ENCODE data around the gene KRT75. TPM values are rescaled to one million over a fixed set of nuclear protein-coding genes. Genes with fewer than 3 reads are reported as not detected.
"Not testable (repeated sequence)": the region's sequence is repeated elsewhere in the genome, so short reads cannot be mapped to it uniquely, and the experiment has no call there.

The KRT75 gene
- polyA plus RNA-seq, 2 donors: 0.08 to 0.19 TPM

DNA sequence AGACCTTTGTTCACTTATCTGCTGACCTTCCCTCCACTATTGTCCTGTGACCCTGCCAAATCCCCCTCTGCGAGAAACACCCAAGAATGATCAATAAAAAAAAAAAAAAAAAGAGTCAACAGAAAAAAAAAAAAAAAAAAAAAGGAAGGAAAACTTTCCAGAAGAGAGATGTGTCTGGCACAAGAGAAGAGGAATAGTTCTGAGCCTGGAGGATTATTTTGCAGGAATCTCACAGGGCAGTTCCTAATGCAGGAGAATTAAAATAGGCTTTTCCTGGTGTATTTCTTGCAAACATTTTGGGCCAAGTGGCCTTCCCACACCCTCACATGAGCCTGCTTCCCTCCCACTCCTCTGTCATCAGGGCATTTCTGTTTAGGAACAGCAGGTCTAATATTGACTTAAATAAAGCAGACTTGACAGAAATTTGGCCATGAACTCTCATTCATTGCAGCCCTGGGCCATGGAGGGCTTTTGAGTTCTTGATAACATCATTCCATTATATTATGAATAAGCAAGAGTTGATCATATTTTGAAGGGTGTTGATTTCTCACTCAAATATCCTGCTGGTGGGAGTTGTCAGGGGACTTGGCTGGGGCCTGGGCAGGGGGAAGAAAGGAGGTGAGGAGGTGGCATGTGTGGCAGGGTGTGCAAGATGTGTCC is 23.5 kb downstream of the KRT75 start:
- H3K27ac ChIP-seq (ENCODE audit: low read depth in 2 of 2, low read length in 1 of 2); H3K4me1 ChIP-seq (ENCODE audit: control insufficient read depth in 2 of 2, insufficient read depth in 2 of 2, low read length in 1 of 2); H3K36me3 ChIP-seq (ENCODE audit: control insufficient read depth in 2 of 2, insufficient read depth in 2 of 2, low read length in 1 of 2); H3K27me3 ChIP-seq (ENCODE audit: control insufficient read depth in 1 of 2, insufficient read depth in 2 of 2, low read length in 2 of 2); H3K4me3 ChIP-seq (ENCODE audit: low read depth in 1 of 2, low read length in 2 of 2); H3K9me3 ChIP-seq (ENCODE audit: control insufficient read depth in 2 of 2, insufficient read depth in 1 of 2, low read depth in 1 of 2, low read length in 1 of 2): not testable (repeated sequence)
- WGBS, 2 donors: no CpG with 5 or more reads among the region's 1 CpG

- Histone ChIP-seq H3K36me3 (ENCODE audit: control insufficient read depth in 2 of 2, insufficient read depth in 2 of 2, low read length in 1 of 2) (no peaks in the 10 kb centered on the region), H3K4me1 (ENCODE audit: control insufficient read depth in 2 of 2, insufficient read depth in 2 of 2, low read length in 1 of 2) (peaks cover 0 to 4% of the 10 kb centered on the region in 2 donors), H3K27ac (ENCODE audit: low read depth in 2 of 2, low read length in 1 of 2) (no peak overlapping the region), H3K9me3 (ENCODE audit: control insufficient read depth in 2 of 2, insufficient read depth in 1 of 2, low read depth in 1 of 2, low read length in 1 of 2) (no peaks in the 10 kb centered on the region), H3K27me3 (ENCODE audit: control insufficient read depth in 1 of 2, insufficient read depth in 2 of 2, low read length in 2 of 2) (no peaks in the 10 kb centered on the region), H3K4me3 (ENCODE audit: low read depth in 1 of 2, low read length in 2 of 2) (no peak overlapping the region)
- WGBS, 2 donors: 88 to 93% methylated on average over 5 of the region's 5 CpGs
Measured at GRCh38 chr12:52407918-52408317, 26.3 kb downstream of the KRT75 start.

GRCh38 chr12:52405922-52406385 is 28.2 kb downstream of the KRT75 start, which contains the start of gene KRT82:
Gene KRT82, minus strand, starts transcription at chr12:52406335. Its CDS starts 58 bp downstream, at chr12:52406277.
- 92 to 94% methylated on average over 14 of the region's 14 CpGs for WGBS, 2 donors
- Histone ChIP-seq H3K36me3 (ENCODE audit: control insufficient read depth in 2 of 2, insufficient read depth in 2 of 2, low read length in 1 of 2) (no peaks in the 10 kb centered on the region), H3K9me3 (ENCODE audit: control insufficient read depth in 2 of 2, insufficient read depth in 1 of 2, low read depth in 1 of 2, low read length in 1 of 2) (no peaks in the 10 kb centered on the region), H3K27ac (ENCODE audit: low read depth in 2 of 2, low read length in 1 of 2) (no peak within 1 kb of the TSS), H3K27me3 (ENCODE audit: control insufficient read depth in 1 of 2, insufficient read depth in 2 of 2, low read length in 2 of 2) (no peaks in the 10 kb centered on the region), H3K4me1 (ENCODE audit: control insufficient read depth in 2 of 2, insufficient read depth in 2 of 2, low read length in 1 of 2) (no peaks in the 10 kb centered on the region), H3K4me3 (ENCODE audit: low read depth in 1 of 2, low read length in 2 of 2) (no peak within 1 kb of the TSS)

- H3K27ac ChIP-seq (ENCODE audit: low read depth in 2 of 2, low read length in 1 of 2): no peak overlapping the region
- 83 to 91% methylated on average over 3 of the region's 3 CpGs for WGBS, 2 donors
- no peaks in the 10 kb centered on the region for H3K27me3 ChIP-seq (ENCODE audit: control insufficient read depth in 1 of 2, insufficient read depth in 2 of 2, low read length in 2 of 2)
- H3K36me3 ChIP-seq (ENCODE audit: control insufficient read depth in 2 of 2, insufficient read depth in 2 of 2, low read length in 1 of 2): no peaks in the 10 kb centered on the region
- H3K9me3 ChIP-seq (ENCODE audit: control insufficient read depth in 2 of 2, insufficient read depth in 1 of 2, low read depth in 1 of 2, low read length in 1 of 2): no peaks in the 10 kb centered on the region
- no peak overlapping the region for H3K4me3 ChIP-seq (ENCODE audit: low read depth in 1 of 2, low read length in 2 of 2)
- H3K4me1 ChIP-seq (ENCODE audit: control insufficient read depth in 2 of 2, insufficient read depth in 2 of 2, low read length in 1 of 2): no peaks in the 10 kb centered on the region
Measured at GRCh38 chr12:52404951-52405350, 29.2 kb downstream of the KRT75 start.

GRCh38 chr12:52403561-52403960 is 30.6 kb downstream of the KRT75 start:
- Histone ChIP-seq H3K27ac (ENCODE audit: low read depth in 2 of 2, low read length in 1 of 2) (no peak overlapping the region), H3K4me3 (ENCODE audit: low read depth in 1 of 2, low read length in 2 of 2) (no peak overlapping the region), H3K36me3 (ENCODE audit: control insufficient read depth in 2 of 2, insufficient read depth in 2 of 2, low read length in 1 of 2) (no peaks in the 10 kb centered on the region), H3K4me1 (ENCODE audit: control insufficient read depth in 2 of 2, insufficient read depth in 2 of 2, low read length in 1 of 2) (no peaks in the 10 kb centered on the region), H3K9me3 (ENCODE audit: control insufficient read depth in 2 of 2, insufficient read depth in 1 of 2, low read depth in 1 of 2, low read length in 1 of 2) (no peaks in the 10 kb centered on the region), H3K27me3 (ENCODE audit: control insufficient read depth in 1 of 2, insufficient read depth in 2 of 2, low read length in 2 of 2) (no peaks in the 10 kb centered on the region)
- WGBS, 2 donors: 93 to 94% methylated on average over 9 of the region's 9 CpGs

DNA sequence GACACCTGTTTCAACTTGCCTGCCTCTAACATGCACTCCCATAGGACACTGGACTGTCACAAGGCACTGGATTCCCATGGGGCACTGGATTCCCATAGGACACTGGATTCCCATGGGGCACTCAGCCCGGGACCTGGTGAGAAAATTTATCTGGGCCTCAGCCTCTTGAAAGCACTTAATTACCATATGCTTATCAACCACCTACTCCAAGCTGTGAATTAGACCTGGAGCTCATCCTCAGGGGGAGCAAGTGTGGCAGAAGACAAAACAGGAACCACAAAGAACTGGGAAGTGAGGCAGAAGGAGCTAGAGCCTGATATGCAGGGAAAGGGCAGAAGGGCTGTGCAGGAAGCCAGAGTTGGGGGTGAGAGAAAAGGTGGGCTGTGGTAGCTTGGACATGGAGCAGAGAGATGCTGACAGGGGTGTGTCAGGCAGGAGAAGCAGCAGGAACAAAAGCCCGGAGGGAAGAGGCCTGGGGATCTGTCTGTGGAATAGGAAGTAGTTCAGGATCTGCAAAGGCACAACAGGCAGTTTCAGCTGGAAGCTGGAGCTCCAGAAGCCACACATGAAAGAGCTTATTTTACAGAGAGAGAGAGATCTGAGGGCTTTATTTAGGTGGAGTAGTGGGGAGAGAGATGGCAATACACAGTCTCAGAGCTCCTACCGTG is 31.2 kb downstream of the KRT75 start:
- Histone ChIP-seq H3K27ac (ENCODE audit: low read depth in 2 of 2, low read length in 1 of 2) (no peak overlapping the region), H3K36me3 (ENCODE audit: control insufficient read depth in 2 of 2, insufficient read depth in 2 of 2, low read length in 1 of 2) (no peaks in the 10 kb centered on the region), H3K4me3 (ENCODE audit: low read depth in 1 of 2, low read length in 2 of 2) (no peak overlapping the region), H3K9me3 (ENCODE audit: control insufficient read depth in 2 of 2, insufficient read depth in 1 of 2, low read depth in 1 of 2, low read length in 1 of 2) (no peaks in the 10 kb centered on the region), H3K27me3 (ENCODE audit: control insufficient read depth in 1 of 2, insufficient read depth in 2 of 2, low read length in 2 of 2) (no peaks in the 10 kb centered on the region), H3K4me1 (ENCODE audit: control insufficient read depth in 2 of 2, insufficient read depth in 2 of 2, low read length in 1 of 2) (no peaks in the 10 kb centered on the region)
- 68 to 72% methylated on average over 3 of the region's 3 CpGs for WGBS, 2 donors

GRCh38 chr12:52402377-52402776 is 31.8 kb downstream of the KRT75 start:
- H3K36me3 ChIP-seq (ENCODE audit: control insufficient read depth in 2 of 2, insufficient read depth in 2 of 2, low read length in 1 of 2): no peaks in the 10 kb centered on the region
- H3K4me3 ChIP-seq (ENCODE audit: low read depth in 1 of 2, low read length in 2 of 2): no peak overlapping the region
- no peak overlapping the region for H3K27ac ChIP-seq (ENCODE audit: low read depth in 2 of 2, low read length in 1 of 2)
- H3K27me3 ChIP-seq (ENCODE audit: control insufficient read depth in 1 of 2, insufficient read depth in 2 of 2, low read length in 2 of 2): no peaks in the 10 kb centered on the region
- no peaks in the 10 kb centered on the region for H3K4me1 ChIP-seq (ENCODE audit: control insufficient read depth in 2 of 2, insufficient read depth in 2 of 2, low read length in 1 of 2)
- no peaks in the 10 kb centered on the region for H3K9me3 ChIP-seq (ENCODE audit: control insufficient read depth in 2 of 2, insufficient read depth in 1 of 2, low read depth in 1 of 2, low read length in 1 of 2)
- 95 to 100% methylated on average over 2 of the region's 2 CpGs for WGBS, 2 donors

- Histone ChIP-seq H3K36me3 (ENCODE audit: control insufficient read depth in 2 of 2, insufficient read depth in 2 of 2, low read length in 1 of 2) (no peaks in the 10 kb centered on the region), H3K27ac (ENCODE audit: low read depth in 2 of 2, low read length in 1 of 2) (no peak overlapping the region), H3K9me3 (ENCODE audit: control insufficient read depth in 2 of 2, insufficient read depth in 1 of 2, low read depth in 1 of 2, low read length in 1 of 2) (no peaks in the 10 kb centered on the region), H3K4me3 (ENCODE audit: low read depth in 1 of 2, low read length in 2 of 2) (no peak overlapping the region), H3K27me3 (ENCODE audit: control insufficient read depth in 1 of 2, insufficient read depth in 2 of 2, low read length in 2 of 2) (no peaks in the 10 kb centered on the region), H3K4me1 (ENCODE audit: control insufficient read depth in 2 of 2, insufficient read depth in 2 of 2, low read length in 1 of 2) (no peaks in the 10 kb centered on the region)
- WGBS, 2 donors: 81 to 83% methylated on average over 4 of the region's 4 CpGs
Measured at GRCh38 chr12:52401926-52402325, 32.2 kb downstream of the KRT75 start.

- Histone ChIP-seq H3K4me3 (ENCODE audit: low read depth in 1 of 2, low read length in 2 of 2) (no peak overlapping the region), H3K27ac (ENCODE audit: low read depth in 2 of 2, low read length in 1 of 2) (no peak overlapping the region), H3K36me3 (ENCODE audit: control insufficient read depth in 2 of 2, insufficient read depth in 2 of 2, low read length in 1 of 2) (no peaks in the 10 kb centered on the region), H3K27me3 (ENCODE audit: control insufficient read depth in 1 of 2, insufficient read depth in 2 of 2, low read length in 2 of 2) (no peaks in the 10 kb centered on the region), H3K9me3 (ENCODE audit: control insufficient read depth in 2 of 2, insufficient read depth in 1 of 2, low read depth in 1 of 2, low read length in 1 of 2) (no peaks in the 10 kb centered on the region), H3K4me1 (ENCODE audit: control insufficient read depth in 2 of 2, insufficient read depth in 2 of 2, low read length in 1 of 2) (no peaks in the 10 kb centered on the region)
- WGBS, 2 donors: 76 to 86% methylated on average over 5 of the region's 5 CpGs
Measured at GRCh38 chr12:52401526-52401925, 32.6 kb downstream of the KRT75 start.

- H3K36me3 ChIP-seq (ENCODE audit: control insufficient read depth in 2 of 2, insufficient read depth in 2 of 2, low read length in 1 of 2): no peaks in the 10 kb centered on the region
- no peaks in the 10 kb centered on the region for H3K4me1 ChIP-seq (ENCODE audit: control insufficient read depth in 2 of 2, insufficient read depth in 2 of 2, low read length in 1 of 2)
- no peaks in the 10 kb centered on the region for H3K9me3 ChIP-seq (ENCODE audit: control insufficient read depth in 2 of 2, insufficient read depth in 1 of 2, low read depth in 1 of 2, low read length in 1 of 2)
- H3K27ac ChIP-seq (ENCODE audit: low read depth in 2 of 2, low read length in 1 of 2): no peak overlapping the region
- H3K4me3 ChIP-seq (ENCODE audit: low read depth in 1 of 2, low read length in 2 of 2): no peak overlapping the region
- H3K27me3 ChIP-seq (ENCODE audit: control insufficient read depth in 1 of 2, insufficient read depth in 2 of 2, low read length in 2 of 2): no peaks in the 10 kb centered on the region
- WGBS, 2 donors: 84 to 90% methylated on average over 9 of the region's 9 CpGs
Measured at GRCh38 chr12:52400906-52401305, 33.3 kb downstream of the KRT75 start.

Data from esophagus (tissue), 2 donors.